ENCODE data around the gene SFXN2. TPM values are rescaled to one million over a fixed set of nuclear protein-coding genes. Genes with fewer than 3 reads are reported as not detected.

SFXN2 gene
- polyA plus RNA-seq, 1 donor, result 6.3 TPM

DNA sequence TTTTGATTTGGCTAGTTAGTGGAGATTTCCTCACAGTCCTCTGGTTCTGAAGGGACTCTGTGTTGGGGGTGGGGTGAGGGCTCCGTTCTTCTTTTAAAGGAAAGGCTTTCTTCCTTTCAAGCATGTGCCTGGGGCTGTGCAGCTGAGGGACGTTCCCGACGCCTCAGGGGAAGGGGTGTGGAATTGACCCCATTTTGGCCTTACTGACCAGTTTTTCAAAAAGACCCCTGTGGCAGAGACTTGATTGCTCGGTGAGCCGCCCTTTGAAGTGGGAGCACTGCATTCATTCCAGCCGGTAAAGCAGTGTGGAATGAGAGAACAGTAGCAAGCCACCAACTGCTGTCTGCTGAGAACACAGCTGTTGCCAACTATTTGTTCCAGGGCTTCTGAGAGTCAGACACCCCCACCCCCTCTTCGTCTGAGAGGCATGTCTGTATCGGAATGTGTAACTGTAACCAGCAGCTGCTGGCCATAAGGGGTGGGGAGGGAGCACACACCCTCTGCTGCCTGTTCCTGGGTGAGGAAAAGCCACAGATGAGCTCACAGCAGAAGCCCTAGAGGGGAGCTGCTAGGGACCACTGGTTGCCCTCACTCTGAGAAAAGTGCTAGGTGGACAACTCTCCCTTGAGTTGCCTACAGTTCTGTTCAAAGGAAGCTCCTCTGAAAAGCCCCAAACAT lies 62.5 kb downstream of the SFXN2 start:
- peak; percentile 75 for DNase-seq (ENCODE audit: low read depth)

DNA sequence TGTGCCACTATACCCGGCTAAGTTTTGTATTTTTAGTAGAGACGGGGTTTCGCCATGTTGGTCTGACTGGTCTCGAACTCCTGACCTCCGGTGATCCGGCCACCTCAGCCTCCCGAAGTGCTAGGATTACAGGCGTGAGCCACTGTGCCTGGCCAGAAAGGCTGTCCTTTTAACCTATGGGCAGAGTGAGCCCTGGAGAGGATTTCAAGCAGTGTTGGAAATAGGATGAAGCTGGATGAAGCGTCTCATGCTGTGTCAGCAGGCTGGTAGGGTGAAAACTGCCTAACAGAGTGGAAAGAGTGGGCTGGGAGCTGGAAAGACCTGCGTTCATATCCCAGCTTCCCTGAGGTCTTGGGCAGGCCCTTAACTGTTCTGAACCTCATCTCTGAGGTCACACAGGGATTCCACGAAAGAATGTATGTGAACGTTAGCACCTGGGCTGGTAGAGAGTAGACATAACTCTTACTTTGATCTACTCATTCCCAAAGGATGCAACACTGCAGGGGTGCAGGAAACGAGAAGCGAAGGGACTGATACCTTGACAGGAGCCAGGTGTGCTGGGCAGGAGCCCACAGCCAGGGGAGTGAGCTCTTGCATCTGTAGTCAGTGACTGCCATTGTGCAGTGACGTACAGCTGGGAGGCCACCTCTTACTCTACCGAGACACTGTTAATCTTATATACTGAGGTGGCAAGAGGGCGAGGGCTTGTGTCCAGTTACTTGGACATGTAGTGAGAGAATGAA lies 63.4 kb downstream of the SFXN2 start:
- DNase-seq (ENCODE audit: low read depth), result no peak

- no peak for DNase-seq (ENCODE audit: low read depth)
Observed at GRCh38 chr10:102778781-102779180, 64.3 kb downstream of the SFXN2 start.

- DNase-seq (ENCODE audit: low read depth), result no peak
Observed at GRCh38 chr10:102779680-102780526, 65.5 kb downstream of the SFXN2 start.

GRCh38 chr10:102780527-102780808 lies 66.0 kb downstream of the SFXN2 start:
- DNase-seq (ENCODE audit: low read depth), result no peak

DNA sequence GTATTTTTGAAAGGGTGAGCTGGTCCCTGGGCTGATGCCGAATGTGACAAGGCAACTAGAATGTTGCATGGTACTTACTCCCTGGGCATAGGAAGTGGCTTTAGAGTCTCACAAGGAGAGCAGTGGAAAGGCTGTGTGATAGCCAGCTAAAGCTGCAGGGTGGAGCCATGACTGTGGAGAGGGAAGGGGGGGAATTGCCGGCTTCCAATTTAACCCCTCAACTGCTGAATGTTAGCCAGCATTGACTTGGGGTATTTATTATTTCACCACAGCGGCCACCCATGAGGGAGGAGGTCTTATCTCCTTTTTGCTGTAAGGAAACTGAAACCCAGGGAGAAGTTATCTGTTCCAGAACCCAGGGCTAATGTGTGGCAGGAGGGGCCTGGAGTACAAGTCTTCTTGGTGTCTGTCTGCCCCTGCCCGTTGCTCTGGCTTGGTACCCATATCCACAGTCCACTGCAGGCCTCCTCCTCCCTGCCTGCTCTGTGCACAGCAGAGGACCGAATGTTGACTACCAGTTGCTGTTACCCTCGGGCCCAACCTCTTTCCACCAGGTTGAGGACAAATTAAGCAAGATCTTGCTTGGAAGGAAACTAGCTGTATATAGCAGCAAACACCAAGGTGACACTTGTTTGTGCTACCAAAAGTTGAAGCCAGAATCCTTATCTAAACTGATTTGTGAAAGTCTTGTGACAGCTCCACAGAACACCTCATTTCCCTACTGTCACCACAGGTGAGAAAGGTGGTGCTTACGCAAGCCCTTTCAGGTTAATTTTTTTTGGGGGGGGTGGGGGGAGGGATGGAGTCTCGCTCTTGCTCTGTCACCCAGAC lies 66.9 kb downstream of the SFXN2 start:
- no peak for DNase-seq (ENCODE audit: low read depth)

DNA sequence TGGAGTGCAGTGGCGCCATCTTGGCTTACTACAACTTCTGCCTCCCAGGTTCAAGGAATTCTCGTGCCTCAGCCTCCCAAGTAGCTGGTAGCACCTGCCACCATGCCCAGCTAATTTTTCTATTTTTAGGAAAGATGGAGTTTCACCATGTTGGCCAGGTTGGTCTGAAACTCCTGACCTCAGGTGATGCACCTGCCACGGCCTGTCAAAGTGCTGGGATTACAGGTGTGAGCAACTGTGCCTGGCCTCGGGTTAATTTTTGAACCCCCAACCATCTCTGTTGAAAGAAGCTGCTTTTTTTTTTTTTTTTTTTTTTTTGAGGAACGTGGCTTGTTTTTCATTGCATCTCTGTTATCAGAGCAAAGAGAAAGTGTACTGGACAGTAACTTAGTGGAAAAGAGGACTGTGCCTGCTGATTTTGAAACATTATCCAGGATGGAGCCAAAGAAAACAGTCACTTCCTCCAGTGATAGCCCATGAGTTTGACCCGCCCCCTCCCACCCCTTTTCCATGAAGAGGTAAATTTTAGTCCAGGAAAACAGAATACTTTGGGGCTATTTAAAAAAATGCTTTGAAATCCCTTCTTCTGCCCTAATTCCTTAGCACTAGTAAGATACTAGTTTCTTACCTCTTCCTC lies 67.6 kb downstream of the SFXN2 start:
- no peak for DNase-seq (ENCODE audit: low read depth)

DNA sequence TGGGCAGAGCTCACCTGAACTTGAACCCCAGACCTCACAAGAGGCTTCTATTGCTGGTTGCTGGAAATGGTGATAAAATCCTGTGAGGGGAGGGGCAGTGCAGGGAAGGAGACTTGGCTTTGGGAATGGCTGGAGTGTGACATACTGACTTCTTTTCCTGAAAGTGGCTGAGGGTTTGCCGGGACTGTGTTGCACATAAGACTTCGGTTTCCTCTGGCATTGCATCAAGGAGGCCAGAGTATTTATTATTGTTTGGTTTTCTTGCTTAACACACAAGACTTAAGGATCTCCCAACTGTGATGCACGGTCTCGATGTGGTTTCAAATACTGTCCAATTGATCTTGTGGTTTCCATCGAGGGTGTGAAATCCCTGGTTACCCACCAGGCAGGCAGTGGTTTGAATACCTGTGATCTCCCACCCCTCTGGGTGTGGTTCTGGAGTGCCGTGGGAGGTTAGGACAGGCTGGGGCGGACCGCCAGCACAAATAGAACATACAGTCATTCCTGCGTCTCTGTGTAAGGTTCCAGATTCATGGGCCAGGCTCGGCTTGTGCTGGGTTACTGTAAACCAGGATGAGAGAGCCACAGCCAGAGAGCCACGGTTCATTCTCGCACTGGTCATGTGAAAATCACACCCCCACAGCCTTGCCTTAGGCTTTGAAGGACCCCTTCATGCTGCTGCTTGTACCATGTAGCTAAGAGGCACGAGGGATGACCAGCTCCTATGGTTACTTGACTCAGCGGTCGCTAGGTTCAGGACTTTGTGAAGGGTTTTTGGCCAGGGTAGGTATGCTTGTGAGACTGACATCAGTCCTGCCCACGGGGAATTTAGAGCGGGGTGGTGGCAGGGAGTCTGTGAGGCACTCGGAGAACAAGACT lies 68.5 kb downstream of the SFXN2 start:
- no peak for DNase-seq (ENCODE audit: low read depth)

DNA sequence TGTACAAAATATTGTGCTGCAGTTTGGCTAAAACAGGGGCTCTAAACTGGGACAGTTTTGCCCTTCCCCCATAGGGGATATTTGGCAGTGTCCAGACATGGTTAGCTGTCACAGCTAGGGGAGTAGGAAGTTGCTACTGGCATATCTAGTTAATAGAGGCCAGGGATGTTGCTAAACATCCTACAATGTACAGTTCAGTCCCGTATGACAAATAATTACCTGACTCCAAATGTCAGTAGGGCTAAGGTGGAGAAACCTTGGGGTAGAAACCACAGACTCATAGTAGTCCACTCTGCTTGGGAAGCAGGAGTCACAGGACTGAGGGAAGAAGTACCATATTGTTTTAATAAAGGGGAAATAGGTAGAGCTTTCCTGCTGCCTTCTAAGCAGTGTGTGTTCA lies 69.1 kb downstream of the SFXN2 start:
- DNase-seq (ENCODE audit: low read depth), result no peak

DNA sequence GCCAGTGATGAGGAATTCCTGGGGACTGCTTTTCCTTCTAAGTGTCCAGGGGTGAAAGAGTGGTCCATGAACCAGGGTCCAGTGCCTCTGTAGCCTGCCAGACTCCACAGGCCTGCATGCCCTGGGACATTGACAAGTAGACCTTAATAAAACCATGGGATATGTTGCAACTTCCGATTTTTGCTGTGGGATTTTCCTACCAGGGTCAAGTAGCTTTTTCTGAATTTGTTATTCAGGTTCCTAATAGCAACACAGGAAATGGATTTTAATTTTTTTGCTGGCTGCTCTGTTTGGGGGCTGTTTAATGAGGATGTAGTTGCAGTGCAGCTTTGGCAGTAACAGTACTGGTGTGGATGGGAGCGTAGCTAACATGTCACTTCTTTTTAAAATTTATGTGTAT lies 71.4 kb downstream of the SFXN2 start:
- DNase-seq (ENCODE audit: low read depth), result no peak

DNA sequence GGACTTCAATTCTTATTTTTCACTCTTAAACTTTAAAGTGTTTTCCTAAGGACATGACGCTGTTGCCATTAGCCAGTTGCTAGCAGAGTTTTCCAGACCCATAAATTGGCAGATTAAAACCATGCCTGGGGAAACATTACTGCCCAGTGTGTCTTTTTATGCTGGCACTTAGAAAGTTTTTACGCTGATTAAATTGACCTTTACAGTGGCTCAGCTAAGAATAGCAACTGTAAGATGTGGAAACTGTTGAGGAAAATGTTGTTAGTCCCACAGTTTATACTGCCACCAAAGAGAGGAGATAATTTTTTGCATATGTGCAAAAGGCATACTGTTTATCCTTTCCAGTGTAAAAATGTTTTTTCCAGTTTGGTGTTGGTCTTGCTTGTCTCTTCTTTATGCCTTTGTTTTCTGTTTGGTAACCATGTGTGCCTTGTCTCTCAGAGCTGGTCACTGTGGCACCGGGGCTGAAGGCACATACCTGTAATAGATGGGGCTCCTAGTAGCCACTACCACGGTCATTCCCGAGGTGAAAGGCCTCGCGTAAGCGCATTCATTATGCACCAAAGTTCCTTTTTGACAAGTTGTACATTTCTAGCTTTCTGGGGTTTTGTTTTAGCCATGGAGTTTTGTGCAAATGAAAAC lies 77.4 kb downstream of the SFXN2 start:
- DNase-seq (ENCODE audit: low read depth), result no peak

Other genes with a start within 250 kb of the SFXN2 start
- gene ACTR1A, start 211.9 kb upstream of the SFXN2 start, polyA plus RNA-seq (ENCODE audit: insufficient read length), result 73.9 TPM
- gene SUFU, start 210.7 kb upstream of the SFXN2 start, polyA plus RNA-seq (ENCODE audit: insufficient read length), result 14.6 TPM
- 80.0 TPM for gene TRIM8, start 70.2 kb upstream of the SFXN2 start, polyA plus RNA-seq (ENCODE audit: insufficient read length)
- gene ARL3, start 239 bp upstream of the SFXN2 start, polyA plus RNA-seq (ENCODE audit: insufficient read length), result 13.0 TPM
- gene WBP1L, start 29.3 kb downstream of the SFXN2 start, polyA plus RNA-seq (ENCODE audit: insufficient read length), result 44.3 TPM
- gene CYP17A1, start 122.8 kb downstream of the SFXN2 start, polyA plus RNA-seq (ENCODE audit: insufficient read length), result 1.1 TPM
- 24.2 TPM for gene BORCS7, start 139.6 kb downstream of the SFXN2 start, polyA plus RNA-seq (ENCODE audit: insufficient read length)
- 8.3 TPM for gene AS3MT, start 154.8 kb downstream of the SFXN2 start, polyA plus RNA-seq (ENCODE audit: insufficient read length)
- 2.6 TPM for gene CNNM2, start 203.7 kb downstream of the SFXN2 start, polyA plus RNA-seq (ENCODE audit: insufficient read length)

All from forelimb muscle (tissue), 1 donor.